C4-2B (cell line): Measurements from ENCODE around the gene OTOG.
A peak's percentile ranks its signal among the peaks of the same experiment; 100 is the strongest.

Experiments
- CTCF ChIP-seq: fragments of 450-650 bp; conservative IDR thresholded peaks from 2 replicates; pipeline ENCODE4 v1.5.1; 2017; ENCODE audit warnings: mild to moderate bottlenecking
- ZFX ChIP-seq: fragments of 450-650 bp; IDR thresholded peaks from 2 replicates; pipeline ENCODE4 v1.6.1; 2017

GRCh38 chr11:17593466-17594245 lies 46.6 kb downstream of the OTOG start:
- TF ChIP-seq CTCF (peak; percentile 21; the same call in 1 of the 2 replicates), ZFX (no peak)
